ENCODE data around the gene C22orf31.

C22orf31 gene

GRCh38 chr22:29074276-29074772 is 12.7 kb upstream of the C22orf31 start:
- DNase-seq (ENCODE audit: low read depth), result no peak
- peak overlapping the region; percentile 66 for H3K4me3 ChIP-seq (ENCODE audit: low read length)
- TF ChIP-seq, protein P1, sequence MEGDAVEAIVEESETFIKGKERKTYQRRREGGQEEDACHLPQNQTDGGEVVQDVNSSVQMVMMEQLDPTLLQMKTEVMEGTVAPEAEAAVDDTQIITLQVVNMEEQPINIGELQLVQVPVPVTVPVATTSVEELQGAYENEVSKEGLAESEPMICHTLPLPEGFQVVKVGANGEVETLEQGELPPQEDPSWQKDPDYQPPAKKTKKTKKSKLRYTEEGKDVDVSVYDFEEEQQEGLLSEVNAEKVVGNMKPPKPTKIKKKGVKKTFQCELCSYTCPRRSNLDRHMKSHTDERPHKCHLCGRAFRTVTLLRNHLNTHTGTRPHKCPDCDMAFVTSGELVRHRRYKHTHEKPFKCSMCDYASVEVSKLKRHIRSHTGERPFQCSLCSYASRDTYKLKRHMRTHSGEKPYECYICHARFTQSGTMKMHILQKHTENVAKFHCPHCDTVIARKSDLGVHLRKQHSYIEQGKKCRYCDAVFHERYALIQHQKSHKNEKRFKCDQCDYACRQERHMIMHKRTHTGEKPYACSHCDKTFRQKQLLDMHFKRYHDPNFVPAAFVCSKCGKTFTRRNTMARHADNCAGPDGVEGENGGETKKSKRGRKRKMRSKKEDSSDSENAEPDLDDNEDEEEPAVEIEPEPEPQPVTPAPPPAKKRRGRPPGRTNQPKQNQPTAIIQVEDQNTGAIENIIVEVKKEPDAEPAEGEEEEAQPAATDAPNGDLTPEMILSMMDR (conservative IDR thresholded peaks at IDR 0.05; ENCODE audit: low read length), result no peak

GRCh38 chr22:29073618-29074275 is 12.1 kb upstream of the C22orf31 start:
- peak; percentile 25 for DNase-seq (ENCODE audit: low read depth)
- TF ChIP-seq, protein P1 (conservative IDR thresholded peaks at IDR 0.05; ENCODE audit: low read length), result no peak
- H3K4me3 ChIP-seq (ENCODE audit: low read length), result peak overlapping the region; percentile 66

GRCh38 chr22:29072979-29073617 is 11.5 kb upstream of the C22orf31 start, which contains the start of gene KREMEN1:
Gene KREMEN1 (plus strand): TSS chr22:29073035. CDS start chr22:29073131, 96 bp downstream.
- no peak for DNase-seq (ENCODE audit: low read depth)

DNA sequence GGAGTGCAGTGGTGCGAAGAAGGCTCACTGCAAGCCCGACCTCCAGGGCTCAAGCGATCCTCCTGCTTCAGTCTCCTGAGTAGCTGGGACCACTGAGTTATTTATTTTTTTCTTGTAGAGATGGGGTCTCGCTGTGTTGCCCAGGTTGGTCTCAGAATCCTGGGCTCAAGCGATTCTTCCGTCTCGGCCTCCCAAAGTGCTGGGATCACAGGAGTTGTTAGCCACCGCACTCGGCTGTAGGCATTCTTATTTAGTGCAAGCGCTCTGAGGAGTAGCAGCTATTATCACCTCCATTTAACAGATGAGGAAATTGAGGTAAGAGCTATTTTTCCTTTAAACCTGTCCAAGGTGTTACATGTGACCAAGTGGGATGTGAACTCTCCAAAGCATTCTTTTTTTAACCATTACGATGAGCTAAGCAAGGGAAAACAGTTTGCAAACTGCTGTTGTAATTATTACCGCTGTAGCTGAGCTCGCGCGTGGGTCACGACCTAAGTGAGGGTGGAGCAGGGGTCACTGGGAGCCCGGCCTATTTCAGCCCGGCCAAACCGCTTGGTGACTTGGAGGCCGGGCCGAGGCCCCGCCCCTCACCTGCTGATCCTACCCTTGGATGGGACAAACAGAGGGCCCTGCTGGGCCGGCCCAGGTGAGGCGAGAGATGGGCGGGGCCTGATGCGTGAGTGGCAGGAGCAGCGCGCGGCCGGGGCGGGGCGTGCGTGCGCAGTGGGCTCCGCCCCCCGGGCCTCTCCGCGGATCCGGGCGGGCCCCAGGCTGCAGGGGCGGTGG is 10.8 kb upstream of the C22orf31 start:
- peak; percentile 61 for DNase-seq (ENCODE audit: low read depth)
- TF ChIP-seq, protein P1 (conservative IDR thresholded peaks at IDR 0.05; ENCODE audit: low read length), result no peak
- H3K4me3 ChIP-seq (ENCODE audit: low read length), result peak overlapping the region; percentile 56

More at GRCh38 chr22:29072979-29073617, 11.5 kb upstream of the C22orf31 start, which contains the start of gene KREMEN1:
- TF ChIP-seq, protein P1 (conservative IDR thresholded peaks at IDR 0.05; ENCODE audit: low read length), result no peak
- peak within 1 kb of the TSS; percentile 66 for H3K4me3 ChIP-seq (ENCODE audit: low read length)

DNA sequence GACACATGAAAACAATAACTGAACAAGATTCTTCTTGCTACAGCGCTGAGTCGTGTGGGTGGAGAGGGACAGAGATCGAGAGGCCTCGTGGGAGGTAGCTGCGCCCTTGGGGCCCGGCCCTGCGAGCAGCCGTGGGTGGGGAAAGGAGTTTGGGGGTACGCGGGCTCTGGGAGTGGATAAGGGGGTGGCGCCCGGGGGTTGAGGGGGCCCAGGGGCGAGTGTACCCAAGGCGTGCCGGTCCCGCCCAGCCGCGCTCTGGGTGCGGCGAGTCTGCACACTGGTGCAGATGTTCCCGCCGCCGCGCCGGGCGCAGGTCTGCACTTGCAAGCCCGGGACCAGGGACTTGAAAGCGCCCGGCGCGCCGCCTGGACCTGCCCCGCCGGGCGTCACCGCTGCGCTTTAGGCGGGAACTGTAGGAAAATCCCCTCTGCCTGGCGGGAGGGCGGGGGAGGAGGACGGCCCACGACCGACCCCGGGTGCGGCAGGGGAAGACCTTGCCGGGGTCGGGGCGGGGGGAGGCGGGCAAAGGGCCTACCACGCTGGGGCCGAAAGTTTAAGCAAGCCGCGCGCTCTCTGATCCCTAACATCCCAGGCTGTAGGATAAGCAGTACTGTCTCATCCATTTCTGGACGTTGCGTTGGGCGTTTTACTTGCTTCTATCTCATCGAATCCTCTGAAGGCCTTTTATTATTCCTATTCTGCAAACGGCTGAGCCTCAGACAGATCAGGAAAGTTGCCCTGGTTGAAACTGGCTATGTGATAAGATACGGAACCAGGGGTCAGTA is 9.8 kb upstream of the C22orf31 start:
- peak overlapping the region; percentile 27 for H3K4me3 ChIP-seq (ENCODE audit: low read length)
- no peak for DNase-seq (ENCODE audit: low read depth)
- TF ChIP-seq, protein P1 (conservative IDR thresholded peaks at IDR 0.05; ENCODE audit: low read length), result no peak

DNA sequence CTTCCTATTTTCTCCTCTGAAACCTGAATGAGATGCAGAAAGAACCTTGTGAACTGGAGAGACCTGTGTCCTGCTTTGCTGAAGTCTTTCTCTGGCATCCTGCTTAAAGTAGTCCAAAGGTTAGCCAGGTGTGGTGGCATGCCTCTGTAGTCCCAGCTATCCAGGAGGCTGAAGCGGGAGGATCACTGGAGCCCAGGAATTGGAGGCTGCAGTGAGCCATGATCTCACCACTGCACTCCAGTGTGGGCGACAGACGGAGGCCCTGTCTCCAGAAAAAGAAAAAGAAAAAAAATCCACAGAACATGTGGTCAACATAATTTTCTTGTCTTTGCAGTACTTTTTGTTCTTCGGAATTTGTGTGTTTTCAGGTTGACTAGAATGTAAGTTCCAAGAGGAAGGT is 8.9 kb upstream of the C22orf31 start:
- TF ChIP-seq, protein P1 (conservative IDR thresholded peaks at IDR 0.05; ENCODE audit: low read length), result no peak
- no peak for DNase-seq (ENCODE audit: low read depth)
- no peak overlapping the region for H3K4me3 ChIP-seq (ENCODE audit: low read length)

Measured in AG10803 (cell line).